Measurements from ENCODE around the gene MMEL1. TPM values are rescaled to one million over a fixed set of nuclear protein-coding genes. Genes with fewer than 3 reads are reported as not detected.

Gene MMEL1
- total and polyA plus RNA-seq, 2 donors from 2014 or later: 4.0 to 8.5 TPM

DNA sequence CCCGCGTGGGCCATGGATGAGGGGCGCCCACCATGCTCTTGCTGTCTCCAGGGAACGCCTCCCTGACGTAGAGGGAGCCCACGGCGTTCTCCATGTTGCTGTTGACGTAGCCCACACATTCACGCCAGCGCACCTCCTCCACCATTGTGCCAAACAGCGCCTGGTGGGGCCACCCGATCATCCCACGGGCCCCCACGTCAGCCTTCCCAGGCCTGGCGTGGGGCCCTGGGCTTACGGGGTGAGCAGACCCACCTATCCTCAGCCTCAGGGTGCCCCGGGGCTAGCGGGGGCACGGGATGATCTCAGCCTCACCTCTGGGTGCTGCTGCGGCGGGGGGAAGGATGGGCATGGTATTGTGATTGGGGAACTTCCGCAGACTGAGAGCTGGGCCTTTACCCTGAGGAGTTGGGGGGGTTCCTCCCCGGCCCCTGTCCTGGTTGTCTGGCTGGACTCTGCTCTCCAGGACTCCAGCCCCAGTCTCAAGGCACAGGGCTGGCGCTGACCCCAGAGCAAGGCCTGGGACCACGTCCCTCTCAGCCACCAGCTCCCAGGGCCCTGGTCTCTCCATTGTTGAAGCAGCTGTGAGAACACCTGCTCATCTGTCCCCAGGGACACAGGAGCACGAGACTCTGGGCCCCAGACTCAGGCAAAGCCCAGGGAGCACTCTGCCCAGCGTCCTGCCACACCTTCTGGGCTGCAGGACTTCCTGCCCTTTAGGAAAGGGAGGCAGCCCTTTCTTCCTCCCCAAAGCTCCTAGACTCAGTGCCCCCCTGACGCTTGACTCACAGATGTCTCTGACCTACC lies 36.1 kb downstream of the MMEL1 start:
- Histone ChIP-seq H3K4me1 (ENCODE audit: control insufficient read depth in 2 of 3, insufficient read depth in 2 of 3, low read depth in 1 of 3, low read length in 3 of 3) (peaks cover 0 to 4% (median 0%) of the 10 kb centered on the region in 3 donors), H3K4me3 (ENCODE audit: low read length in 3 of 3) (no peak overlapping the region), H3K9me3 (ENCODE audit: control insufficient read depth in 2 of 3, insufficient read depth in 1 of 3, low read length in 3 of 3) (no peaks in the 10 kb centered on the region), H3K36me3 (ENCODE audit: control insufficient read depth in 2 of 3, insufficient read depth in 3 of 3, low read length in 3 of 3) (no peaks in the 10 kb centered on the region), H3K27me3 (ENCODE audit: control insufficient read depth, insufficient read depth, low read length) (no peaks in the 10 kb centered on the region), H3K9ac (ENCODE audit: low read length in 3 of 3) (no peak overlapping the region), H3K27ac (ENCODE audit: low read depth in 2 of 2, low read length in 2 of 2) (no peak overlapping the region)
- FAIRE-seq (no peak), DNase-seq (no peak)
- TF ChIP-seq, protein P1, sequence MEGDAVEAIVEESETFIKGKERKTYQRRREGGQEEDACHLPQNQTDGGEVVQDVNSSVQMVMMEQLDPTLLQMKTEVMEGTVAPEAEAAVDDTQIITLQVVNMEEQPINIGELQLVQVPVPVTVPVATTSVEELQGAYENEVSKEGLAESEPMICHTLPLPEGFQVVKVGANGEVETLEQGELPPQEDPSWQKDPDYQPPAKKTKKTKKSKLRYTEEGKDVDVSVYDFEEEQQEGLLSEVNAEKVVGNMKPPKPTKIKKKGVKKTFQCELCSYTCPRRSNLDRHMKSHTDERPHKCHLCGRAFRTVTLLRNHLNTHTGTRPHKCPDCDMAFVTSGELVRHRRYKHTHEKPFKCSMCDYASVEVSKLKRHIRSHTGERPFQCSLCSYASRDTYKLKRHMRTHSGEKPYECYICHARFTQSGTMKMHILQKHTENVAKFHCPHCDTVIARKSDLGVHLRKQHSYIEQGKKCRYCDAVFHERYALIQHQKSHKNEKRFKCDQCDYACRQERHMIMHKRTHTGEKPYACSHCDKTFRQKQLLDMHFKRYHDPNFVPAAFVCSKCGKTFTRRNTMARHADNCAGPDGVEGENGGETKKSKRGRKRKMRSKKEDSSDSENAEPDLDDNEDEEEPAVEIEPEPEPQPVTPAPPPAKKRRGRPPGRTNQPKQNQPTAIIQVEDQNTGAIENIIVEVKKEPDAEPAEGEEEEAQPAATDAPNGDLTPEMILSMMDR (IDR thresholded peaks at IDR 0.05; ENCODE audit: borderline replicate concordance, extremely low read depth, insufficient read depth): no peak
- intact Hi-C loops (cut with DNase I): no loop called here

DNA sequence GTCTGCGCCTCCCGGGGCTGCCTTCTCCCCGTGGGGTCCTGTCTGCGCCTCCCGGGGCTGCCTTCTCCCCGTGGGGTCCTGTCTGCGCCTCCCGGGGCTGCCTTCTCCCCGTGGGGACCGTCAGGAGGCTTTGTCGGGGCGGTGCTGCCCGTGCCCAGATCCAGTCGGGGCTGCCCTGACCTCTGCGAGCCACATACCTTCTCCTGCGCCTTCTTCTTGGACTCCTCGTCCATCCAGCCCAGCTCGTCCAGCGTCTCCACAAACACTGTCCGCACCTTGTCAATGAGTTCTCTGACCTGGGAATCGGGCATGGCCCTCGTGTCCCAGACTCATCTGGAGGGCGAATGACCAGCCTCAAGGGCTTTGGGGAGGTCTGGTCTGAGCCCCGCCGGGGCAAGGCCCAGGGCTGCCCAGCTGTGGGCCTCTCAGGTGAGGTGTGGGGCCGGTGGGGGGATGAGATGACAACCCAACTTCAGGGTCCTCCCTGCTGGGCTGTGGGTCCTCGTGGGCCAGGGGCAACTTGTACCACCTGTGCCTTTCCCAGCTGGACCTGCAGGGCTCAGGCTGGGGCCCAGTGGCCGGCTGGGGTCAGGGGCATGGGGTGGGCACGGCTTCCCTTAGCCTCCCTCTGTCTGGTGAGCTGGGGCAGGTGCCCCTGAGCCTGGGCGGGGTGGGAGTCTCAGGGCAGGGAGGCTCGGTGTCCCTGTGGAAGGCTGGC lies 36.8 kb downstream of the MMEL1 start:
- no peak for FAIRE-seq
- Histone ChIP-seq H3K36me3 (ENCODE audit: control insufficient read depth in 2 of 3, insufficient read depth in 3 of 3, low read length in 3 of 3) (no peaks in the 10 kb centered on the region), H3K4me1 (ENCODE audit: control insufficient read depth in 2 of 3, insufficient read depth in 2 of 3, low read depth in 1 of 3, low read length in 3 of 3) (peaks cover 0 to 4% (median 0%) of the 10 kb centered on the region in 3 donors), H3K4me3 (ENCODE audit: low read length in 3 of 3) (no peak overlapping the region), H3K27ac (ENCODE audit: low read depth in 2 of 2, low read length in 2 of 2) (no peak overlapping the region), H3K9ac (ENCODE audit: low read length in 3 of 3) (no peak overlapping the region), H3K27me3 (ENCODE audit: control insufficient read depth, insufficient read depth, low read length) (no peaks in the 10 kb centered on the region), H3K9me3 (ENCODE audit: control insufficient read depth in 2 of 3, insufficient read depth in 1 of 3, low read length in 3 of 3) (no peaks in the 10 kb centered on the region)
- TF ChIP-seq, protein P1 (IDR thresholded peaks at IDR 0.05; ENCODE audit: borderline replicate concordance, extremely low read depth, insufficient read depth): no peak
- peak in 1 of 5 donors; percentile 64 for DNase-seq
- intact Hi-C loops (cut with DNase I): no loop called here

DNA sequence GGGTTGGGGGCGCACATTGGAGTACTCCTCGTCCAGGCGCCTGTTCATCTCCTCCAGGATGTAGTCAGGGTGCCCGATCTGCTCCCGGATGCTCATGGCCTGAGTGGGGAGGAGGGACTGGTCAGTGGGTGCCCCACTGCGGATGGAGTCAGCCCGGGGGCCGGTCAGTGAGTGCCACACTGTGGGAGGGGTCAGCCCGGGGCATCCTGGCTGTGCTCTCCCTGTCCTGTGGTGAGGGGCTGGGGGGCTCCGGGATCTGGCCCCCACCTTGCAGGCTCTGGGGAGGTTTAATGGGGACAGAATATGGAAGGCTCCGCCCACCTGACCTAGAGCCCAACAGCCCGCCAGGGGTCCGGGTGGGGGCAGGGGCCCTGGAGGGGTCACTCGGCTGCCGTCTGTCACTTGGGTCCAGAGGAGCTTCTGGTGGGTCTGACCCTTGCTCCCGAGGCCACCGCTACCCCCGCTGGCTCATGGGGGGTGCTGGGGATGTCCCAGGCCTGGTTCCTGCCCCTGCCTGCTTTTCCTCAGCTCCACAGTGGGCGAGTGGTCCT lies 37.5 kb downstream of the MMEL1 start:
- no peak overlapping the region for H3K4me3 ChIP-seq (ENCODE audit: low read length in 3 of 3)
- H3K36me3 ChIP-seq (ENCODE audit: control insufficient read depth in 2 of 3, insufficient read depth in 3 of 3, low read length in 3 of 3): no peaks in the 10 kb centered on the region
- intact Hi-C loops (cut with DNase I): no loop called here
- no peak for FAIRE-seq
- peaks cover 0 to 4% (median 0%) of the 10 kb centered on the region in 3 donors for H3K4me1 ChIP-seq (ENCODE audit: control insufficient read depth in 2 of 3, insufficient read depth in 2 of 3, low read depth in 1 of 3, low read length in 3 of 3)
- H3K9me3 ChIP-seq (ENCODE audit: control insufficient read depth in 2 of 3, insufficient read depth in 1 of 3, low read length in 3 of 3): no peaks in the 10 kb centered on the region
- no peak overlapping the region for H3K27ac ChIP-seq (ENCODE audit: low read depth in 2 of 2, low read length in 2 of 2)
- no peaks in the 10 kb centered on the region for H3K27me3 ChIP-seq (ENCODE audit: control insufficient read depth, insufficient read depth, low read length)
- peak in 1 of 5 donors; percentile 67 for DNase-seq
- no peak overlapping the region for H3K9ac ChIP-seq (ENCODE audit: low read length in 3 of 3)
- TF ChIP-seq, protein P1 (IDR thresholded peaks at IDR 0.05; ENCODE audit: borderline replicate concordance, extremely low read depth, insufficient read depth): no peak
